Uterus (tissue), 2 donors: ENCODE measurements around the gene CCSER1.
"Not testable (repeated sequence)": the region's sequence is repeated elsewhere in the genome, so short reads cannot be mapped to it uniquely, and the experiment has no call there.

Experiments
- CTCF ChIP-seq, 4 experiments: fragments of 200-600 bp in 2 of 4; fragments of 450-650 bp in 2 of 4; sonication (generic) in 2 of 4; IDR thresholded peaks; one replicate each; pipeline ENCODE4 v1.5.1; 2016 to 2019; ENCODE audit warnings: antibody characterized with exemption in 4 of 4, mild to moderate bottlenecking in 2 of 4, moderate library complexity in 1 of 4
- POLR2A ChIP-seq, 2 donors: fragments of 450-650 bp; IDR thresholded peaks; one replicate each; pipeline ENCODE4 v1.6.1; 2016; ENCODE audit warnings: antibody characterized with exemption in 2 of 2, mild to moderate bottlenecking in 1 of 2, moderate library complexity in 1 of 2

- TF ChIP-seq POLR2A, CTCF (IDR thresholded peaks at IDR 0.05): not testable (repeated sequence)
Measured at GRCh38 chr4:91358016-91358415, 1230.8 kb downstream of the CCSER1 start.
